Stimulated activated CD4-positive, alpha-beta T cell treated with anti-CD3 and anti-CD28 coated beads, TNF-alpha, amount 100 ng/mL, for 48 hours (primary cell): Measurements from ENCODE around the gene KLHL29.

Experiments used
- DNase-seq, 3 donors: peaks; one replicate each; pipeline ENCODE4 v3.0.0-alpha.2; 2020; ENCODE audit warnings: low read depth in 3 of 3

Gene KLHL29

DNA sequence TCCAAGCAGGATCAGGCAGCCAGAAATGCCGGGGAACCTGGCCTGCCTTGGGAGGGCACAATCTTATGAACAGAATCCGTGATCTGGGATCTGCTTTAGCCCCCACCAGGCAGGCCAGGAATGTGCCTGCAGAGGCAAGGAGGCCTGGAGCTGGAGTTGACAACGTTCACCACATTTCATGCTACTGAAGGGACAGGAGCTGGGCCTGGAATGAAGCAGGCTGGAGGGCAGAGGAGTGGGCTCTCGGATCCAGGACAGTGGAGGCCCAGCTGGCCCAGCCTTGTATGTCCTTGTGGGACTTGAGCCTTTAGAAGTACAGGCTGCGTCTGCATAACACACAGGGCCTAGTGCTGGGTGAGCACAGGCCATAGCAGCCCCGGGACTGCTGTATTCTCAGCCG lies 91.8 kb downstream of the KLHL29 start:
- DNase-seq: no peak

DNA sequence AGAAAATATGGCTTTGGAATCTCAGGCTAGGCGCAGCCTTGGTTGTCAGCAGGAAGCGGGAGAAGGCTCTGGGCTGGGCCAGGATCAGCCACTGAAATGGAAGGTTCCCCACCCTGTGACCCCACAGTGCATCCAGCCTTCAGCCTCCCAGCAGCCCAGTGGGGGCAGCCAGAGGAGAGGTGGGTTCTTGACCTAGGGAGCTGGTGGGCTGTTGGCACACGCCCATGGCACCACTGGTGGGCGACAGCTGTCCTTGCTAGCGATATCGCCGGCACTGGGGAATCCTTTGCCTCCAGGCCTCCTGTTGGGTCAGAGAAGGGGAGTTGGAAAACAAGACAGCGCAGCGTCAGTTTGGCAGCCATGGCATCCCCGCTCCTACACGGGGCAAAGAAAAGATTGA lies 92.4 kb downstream of the KLHL29 start:
- DNase-seq: no peak

DNA sequence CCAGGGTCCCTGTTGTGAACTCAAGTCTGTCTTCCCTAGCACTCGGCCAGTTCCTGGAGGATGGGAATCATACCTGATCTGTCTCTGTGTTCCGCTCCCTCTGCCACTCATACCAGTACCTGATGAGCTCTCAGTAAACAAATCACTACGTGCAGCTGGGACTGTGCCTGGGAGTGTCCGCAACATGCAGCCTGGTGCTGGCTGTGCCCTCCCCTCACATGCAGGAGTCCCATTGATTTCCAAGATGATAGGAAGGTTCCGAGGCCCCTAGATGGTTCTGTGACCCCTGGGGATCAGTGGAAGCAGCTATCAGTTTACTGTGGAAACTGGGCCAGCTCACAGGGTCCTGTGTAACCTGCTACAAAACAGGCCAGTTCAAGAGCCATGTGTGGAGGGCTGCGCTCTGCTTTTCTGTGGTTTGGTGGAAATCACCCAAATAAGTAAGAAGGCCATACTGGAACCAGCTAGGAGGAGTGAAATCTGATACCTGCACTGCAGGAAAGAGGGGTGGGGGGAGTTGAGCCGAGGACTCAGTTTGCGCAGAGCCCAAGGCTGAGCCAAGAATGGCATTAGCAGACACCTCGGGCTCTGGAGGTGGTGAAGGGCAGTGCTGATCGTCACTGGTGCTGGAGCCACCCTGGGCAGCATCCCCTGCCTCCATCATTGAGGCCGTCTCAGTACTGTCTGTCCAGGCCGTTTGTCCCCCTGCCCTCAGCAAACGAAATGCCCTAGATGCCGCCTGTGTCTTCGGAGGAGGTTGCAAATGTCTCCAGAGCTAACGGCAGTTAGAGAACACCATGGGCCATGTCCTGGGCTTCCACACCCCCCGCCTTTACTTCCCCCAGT lies 93.3 kb downstream of the KLHL29 start:
- no peak for DNase-seq

DNA sequence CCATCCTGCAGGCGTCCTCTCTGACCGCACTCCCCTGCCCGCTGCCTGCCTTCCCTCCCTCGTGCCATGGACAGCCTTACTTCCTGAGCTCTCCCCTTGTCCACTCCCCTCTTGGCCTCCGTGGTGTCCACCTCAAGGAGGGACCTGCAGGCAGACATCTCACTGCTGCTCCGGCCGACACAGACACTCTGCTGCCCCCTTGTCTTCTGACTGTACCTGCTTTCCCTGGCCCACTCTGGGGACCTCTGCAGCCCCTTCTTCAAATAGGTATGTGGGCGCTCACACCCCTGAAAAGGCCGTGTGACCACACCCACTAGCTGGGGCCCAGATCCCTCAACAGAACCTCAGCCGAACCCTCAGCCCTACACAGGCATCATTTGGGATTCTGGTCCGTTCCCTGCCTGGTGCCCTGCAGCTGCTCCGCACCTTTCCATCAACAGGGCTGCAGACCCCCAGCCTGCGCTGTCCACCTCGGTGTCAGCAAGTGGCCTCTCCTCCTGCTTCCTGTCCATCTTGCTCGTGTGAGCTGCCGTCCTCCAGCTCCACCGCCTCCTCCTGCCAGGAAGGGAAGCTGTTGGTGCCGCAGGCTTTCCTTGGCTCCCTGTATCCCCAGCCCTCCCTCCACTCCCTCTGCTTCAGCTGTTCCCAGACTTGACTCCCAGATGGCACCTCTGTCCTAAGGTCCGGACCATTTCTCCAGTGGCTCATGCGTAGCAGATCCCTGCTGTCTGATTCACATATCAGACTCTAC lies 94.1 kb downstream of the KLHL29 start:
- DNase-seq: no peak

DNA sequence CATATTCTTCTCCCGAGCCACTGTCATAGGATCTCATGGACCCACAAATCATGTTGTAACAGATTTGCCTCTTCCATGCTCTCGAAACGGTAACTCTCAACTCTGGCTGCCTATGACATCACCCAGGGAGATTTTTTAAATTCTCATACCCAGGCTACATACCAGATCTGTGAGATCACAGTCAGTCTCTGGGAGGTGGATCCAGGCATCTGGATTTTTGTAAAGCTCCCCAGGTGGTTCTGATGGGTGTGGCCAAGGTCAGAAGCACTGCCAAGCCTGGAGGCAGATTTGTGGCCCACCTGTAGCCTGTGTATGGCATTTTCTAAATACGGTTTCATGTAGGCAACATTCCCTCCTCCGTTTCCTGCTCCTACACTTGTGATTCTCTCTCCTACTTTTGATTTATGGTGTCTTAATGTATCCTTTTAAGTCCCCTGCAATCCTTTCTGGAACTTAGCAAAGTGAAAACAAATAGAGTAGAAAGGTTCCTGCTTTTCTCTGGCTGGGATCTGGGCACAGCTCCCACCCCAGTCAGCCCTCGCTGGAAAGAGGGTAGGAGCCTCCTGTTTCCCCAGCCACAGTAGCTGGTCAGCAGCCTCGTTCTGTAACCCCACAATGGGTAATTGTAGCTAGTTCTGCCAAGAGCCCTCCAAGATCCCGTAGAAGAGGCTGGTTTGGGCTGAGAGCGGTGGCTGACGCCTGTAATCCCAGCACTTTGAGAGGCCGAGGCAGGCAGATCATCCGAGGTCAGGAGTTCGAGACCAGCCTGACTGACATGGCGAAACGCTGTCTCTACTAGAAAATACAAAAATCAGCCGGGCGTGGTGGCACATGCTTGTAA lies 96.2 kb downstream of the KLHL29 start:
- no peak for DNase-seq

DNA sequence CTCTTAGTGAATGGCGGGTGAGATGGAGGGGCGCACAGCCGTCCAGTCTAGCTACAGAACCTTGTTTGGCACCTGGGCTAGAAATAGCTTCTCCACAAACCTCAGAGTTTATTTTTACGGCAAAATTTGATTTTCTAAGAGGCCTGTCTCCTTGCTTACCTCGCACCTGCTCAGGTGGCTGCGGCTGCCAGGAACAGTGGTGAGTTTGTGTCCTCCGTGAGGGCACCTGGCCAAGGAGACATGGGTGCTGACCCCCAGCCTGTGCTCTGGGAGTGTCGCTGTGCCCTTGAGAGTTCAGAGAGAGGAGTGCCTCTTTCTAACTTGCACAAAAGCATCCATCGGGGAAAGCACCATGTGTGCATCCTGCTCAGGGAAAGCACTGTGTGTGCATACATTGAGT lies 97.2 kb downstream of the KLHL29 start:
- DNase-seq: no peak

DNA sequence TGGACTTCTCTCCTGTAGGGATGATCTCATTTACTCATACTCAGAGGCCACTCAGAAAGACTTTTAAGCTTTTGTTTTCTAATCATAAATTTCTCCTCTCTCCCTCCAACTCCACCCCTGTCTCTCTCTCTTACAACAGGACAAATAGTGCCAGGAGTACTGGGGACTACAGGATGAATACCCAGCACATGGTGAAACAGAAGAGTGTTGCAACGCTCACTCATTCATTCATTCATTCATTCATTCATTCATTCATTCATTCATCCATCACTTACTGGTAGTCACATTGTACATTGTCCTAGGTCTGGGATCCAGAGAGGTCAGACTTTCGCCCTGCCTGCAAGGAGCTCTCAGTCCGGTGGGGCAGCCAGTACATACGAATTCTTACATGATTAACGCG lies 97.6 kb downstream of the KLHL29 start:
- no peak for DNase-seq

DNA sequence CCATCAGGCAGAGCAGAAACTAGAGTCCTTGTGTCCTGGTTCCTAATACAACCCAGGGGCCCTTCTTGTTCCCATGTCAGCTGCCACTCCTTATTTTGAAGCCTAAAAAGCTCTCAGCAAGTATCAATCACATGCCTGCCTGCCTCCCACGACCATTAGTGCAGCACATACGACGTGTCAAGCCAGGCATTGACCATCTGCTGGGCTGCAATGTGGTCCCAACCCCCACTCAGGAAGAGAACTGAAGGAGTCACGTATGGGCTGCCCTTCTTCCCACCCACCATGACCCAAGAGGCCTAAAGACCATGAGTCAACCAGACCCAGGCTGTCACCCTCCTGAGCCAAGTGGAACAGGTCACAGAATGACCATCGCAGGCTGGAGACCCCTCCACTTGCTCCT lies 98.8 kb downstream of the KLHL29 start:
- no peak for DNase-seq

DNA sequence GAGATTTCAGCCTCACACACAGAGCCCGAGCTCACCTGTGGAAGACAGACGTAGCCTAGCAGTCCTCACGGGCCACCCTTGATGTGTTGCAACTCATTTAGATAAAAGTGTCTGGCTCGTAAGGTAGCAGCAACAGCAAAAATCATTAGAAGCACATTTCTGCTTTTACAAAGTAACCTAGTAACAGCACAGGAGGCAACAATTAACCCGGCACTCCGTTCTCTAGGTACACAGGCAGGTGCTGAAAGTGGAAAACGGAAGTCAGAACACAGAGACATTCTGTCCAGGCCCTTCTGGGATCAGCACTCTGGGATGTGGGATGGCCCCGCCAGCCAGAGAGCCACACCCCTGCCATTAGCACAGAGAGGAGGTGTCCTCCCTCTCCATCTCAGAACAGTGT lies 99.3 kb downstream of the KLHL29 start:
- DNase-seq: no peak

DNA sequence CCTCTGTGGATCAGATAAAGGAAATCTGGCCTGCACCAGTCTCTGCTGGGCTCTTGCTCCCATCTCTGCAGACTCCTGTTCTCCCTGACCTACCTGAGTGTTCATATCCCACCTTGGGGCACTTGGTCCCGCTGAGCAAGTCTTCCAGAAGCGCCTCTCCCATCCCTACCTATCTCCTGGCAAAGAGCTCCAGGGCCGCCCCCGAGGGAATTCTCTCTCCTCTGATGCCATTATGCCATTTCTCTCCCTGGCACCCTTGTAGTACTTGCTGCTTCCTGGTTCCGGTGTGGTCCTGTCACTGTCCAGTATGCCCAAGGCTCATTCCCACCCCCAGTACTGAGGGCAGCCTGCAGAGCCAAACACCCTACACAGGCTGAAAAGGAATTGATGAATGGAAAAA lies 99.8 kb downstream of the KLHL29 start:
- DNase-seq: no peak

DNA sequence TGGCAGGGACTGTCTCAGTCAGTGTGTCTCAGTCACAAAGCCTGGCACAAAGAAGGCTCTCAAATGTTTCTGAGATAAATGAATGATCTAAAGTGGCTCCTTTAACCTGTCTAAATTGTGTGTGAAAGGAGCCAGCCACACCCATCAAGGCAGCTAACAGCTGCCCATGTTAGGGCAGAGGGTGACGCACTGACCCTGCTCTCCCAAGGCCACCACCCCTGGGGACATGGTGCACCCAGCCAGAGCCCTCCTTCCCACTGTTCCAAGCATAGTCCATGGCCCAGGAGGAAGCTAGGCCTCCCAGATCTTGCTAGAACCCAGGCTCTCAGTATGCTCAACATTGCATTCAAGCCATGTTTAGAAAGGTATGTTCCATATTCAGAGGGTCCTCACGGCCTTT lies 100.3 kb downstream of the KLHL29 start:
- DNase-seq: no peak

DNA sequence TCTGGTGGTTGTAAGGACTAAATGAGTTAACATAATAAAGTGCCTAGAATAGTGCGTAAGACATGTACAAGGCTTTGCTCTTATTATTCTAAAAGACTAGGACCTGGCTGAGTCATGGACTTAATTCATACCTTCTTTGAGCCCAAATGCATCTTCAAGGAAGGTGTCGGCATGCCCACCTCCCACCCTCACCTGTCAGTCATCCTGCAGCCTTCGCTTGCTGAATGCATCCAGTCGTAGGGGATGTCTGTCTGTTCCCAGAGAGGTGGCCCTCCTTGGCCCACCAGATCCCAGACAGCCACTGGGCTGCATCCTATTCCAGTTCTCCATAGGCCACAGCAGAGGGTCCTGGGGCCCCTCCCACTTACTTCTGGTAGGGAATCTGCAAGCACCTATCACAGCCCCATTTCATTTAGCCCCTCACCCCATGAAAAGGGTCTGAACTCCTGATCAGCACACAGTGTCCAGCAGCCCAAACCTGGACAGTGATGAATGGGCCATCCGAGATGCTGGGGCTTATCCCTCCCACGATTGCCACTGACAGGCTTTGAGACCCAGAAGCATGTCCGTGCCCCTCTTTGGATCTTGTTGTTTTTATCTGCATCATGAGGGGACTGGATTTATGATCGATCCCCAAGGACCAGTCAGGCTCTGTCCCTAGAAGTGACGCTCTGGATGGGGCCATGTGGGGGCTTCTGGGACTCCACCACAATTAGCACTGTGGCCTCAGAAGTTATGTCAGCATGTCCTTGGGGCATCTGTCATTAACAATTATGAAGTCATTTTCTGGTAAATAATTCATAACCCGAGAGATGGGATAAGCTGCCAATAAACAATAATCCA lies 101.1 kb downstream of the KLHL29 start:
- DNase-seq: no peak

DNA sequence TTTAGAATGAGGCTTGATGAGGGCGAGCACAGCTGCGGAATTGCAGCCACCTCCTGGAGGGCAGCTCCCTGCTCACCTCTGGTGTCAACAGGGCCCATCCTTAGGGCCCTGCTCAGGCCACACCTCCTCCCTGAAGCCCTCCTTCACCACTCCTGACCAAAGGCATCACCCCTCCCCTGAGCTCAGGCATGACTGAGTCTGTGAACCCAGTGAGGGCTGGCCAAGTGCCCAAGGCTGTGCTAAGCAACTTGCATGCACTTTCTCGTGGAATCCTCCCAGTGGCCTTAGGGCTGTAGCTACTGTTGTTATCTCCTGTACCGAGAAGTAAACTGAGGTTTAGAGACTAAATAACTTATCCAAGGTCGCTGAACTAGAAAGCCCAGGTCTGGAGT lies 101.7 kb downstream of the KLHL29 start:
- DNase-seq: no peak

DNA sequence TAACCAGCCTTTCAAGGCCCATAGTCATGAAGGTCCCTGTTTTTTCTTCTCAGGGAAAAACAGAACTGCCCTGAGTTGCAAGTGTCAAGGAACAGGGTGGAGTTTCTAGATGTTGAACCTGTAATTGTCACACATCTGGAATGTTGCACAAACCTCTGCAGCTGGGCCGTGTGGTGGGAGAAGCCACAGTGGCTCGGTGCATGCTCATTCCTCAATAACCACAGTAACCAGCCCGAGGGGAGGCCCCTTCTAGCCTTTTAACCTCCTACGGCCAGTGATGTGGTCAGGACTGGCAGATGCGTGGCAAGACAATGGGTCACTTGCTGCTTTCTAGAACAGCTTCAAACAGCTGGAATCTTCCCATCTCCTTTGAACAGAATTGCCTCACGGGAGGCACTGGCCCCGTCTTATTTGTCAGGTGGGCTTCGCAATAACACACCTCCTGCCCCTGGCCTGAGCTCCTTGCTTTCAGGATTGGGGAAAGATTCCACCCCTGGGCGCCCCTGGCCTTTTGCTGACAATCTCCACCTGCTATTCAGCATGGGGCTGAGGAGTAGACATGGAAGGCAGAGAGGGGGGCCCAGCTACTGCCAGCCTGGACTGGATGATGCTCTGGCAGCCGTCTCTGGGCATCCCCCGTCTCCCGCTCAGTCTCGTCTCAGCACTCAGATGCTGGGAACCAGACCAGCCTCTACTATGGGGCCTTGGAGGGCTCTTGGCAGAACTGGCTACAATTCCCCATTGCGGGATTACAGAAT lies 102.9 kb downstream of the KLHL29 start:
- DNase-seq: peak in 1 of 3 donors; percentile 3

DNA sequence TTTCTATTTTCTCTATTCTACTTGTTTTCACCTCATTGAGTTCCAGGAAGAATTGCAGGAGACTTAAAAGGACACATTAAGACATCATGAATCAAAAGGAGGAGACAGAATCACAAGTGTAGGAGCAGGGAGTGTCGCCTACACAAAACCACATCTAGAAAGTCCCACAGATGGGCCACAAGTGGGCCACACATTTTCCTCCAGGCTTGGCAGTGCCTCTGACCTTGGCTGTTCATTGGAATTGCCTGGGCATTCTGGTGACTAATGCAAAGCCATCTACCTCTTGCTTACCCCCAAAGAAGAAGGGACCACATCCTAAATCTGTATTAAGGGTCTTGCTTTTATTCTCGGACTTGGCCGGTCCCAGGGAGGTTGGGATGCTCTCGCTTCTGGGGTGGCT lies 103.6 kb downstream of the KLHL29 start:
- DNase-seq: no peak

DNA sequence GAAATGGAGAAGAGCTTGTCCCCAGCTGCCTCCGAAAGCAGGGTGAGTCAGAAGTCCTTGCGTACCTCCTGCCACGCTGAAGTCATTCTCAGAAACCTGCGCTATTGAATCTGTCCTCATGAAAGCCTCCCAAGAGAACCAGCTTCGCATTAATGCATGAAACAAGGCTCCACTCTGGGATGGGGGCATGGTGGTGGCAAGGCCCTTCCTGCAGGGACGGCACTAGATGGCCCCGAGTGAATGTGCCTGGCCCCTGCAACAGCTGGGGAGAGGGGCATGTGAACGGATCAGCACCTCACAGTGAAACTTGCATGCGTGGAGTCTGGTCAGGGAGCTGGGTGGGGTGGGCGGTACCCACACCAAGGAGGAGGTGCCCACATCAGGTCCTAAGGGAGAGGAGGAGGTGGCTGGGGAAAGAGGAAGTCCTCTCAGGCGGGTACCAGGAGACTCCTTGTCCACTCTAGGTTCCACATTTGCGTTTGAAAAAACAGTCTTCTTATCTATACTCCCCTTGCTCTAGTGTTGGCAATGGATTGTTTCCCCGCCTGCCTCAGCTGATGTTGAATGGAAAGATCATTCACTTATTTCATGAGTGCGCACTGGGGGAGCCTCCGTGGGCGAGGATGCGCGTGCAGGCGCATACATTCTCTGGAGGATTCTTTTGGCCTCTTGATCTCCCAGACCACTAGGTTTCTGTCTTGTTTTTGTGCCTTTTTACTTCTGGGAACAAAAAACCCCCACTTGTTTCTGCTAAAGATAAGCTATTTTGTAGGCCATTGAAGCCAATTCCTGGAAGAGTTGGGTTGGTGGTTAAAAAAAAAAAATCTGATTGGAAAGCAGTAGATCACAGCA lies 104.7 kb downstream of the KLHL29 start:
- peak in 2 of 3 donors; percentile 34 to 37 for DNase-seq

DNA sequence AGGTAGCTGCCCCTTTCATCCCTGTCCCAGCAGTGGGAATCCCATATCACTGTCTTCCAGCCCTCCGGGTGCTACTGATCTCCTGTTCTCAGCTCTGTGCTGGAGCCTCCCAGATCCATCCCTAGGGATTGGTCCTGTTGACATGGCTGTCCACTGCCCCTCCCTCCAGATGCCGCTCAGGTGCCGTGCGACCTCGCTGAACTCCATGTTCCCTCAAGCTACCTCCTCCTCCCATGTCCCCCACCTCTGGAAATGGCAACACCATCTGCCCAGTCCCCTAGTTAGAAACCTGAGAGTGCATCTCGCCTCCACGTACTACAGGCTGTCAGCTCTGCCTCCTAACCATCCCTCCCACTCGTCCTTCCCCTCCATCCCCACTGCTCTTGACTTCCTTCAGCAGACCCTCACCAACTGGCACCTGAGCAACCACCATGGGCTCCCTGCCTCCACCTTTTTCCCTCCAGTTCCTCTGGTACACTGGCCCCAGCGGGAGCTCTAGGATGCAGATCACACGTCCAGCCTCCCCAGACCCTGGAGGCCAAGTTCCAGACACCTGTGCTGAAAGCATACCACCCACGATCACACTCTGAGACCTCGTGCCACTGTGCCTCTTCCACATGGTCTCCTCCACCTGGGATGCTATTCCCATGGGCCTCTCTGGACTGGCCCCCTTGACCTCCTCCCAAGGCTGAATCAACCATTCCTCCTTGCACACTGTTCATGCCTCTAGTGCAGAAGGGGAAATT lies 106.8 kb downstream of the KLHL29 start:
- DNase-seq: no peak

DNA sequence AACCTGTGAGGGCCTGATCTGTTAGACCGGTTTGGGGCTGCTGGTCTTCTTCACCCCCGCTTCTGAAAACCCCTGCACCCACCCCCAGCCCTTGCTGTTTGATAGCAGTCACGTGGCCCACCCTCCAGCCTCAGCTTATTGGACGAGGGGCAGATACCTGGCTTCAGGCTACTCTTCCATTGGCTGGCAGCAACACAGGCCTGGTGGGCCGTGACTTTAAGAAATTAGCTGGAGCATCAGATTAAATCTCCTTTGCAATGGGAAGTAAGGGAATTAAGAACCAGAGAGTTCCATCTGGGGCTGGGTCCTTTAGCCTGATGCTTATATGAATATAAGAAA lies 107.3 kb downstream of the KLHL29 start:
- no peak for DNase-seq

DNA sequence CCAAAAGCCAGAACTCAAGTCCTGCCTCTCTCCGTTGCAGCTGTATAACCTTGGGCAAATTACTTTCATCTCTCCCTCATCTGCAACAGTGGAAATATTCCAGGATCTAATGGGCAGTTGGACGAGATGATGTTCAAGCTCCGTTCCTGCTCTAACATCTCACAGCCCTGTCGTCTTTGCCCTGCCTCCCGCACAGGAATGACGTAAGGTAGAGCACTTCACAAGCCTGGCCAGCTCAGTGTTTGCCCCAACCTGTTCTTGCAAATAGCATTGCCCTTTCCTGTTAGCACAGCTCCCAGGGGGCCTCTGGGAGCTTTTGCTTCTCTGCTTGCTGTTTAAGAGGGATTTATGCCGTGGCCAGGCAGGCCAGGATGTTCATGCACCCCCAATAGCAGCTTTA lies 107.9 kb downstream of the KLHL29 start:
- no peak for DNase-seq
